K562 (cell line): ENCODE data around the gene AKAP6. TPM values are rescaled to one million over a fixed set of nuclear protein-coding genes. Genes with fewer than 3 reads are reported as not detected.
"Not testable (repeated sequence)": the region's sequence is repeated elsewhere in the genome, so short reads cannot be mapped to it uniquely, and the experiment has no call there.

Experiments
- ATAC-seq: fragments of 200-7000 bp; cut with Tn5 transposase; 3 replicates; pipeline ENCODE4 v1.9.1; 2020; ENCODE audit warnings: moderate library complexity
- BruUV-seq: library from RNA; stranded (reverse); fragments of 400-500 nt; replicated peaks from 2 replicates; lab custom pipeline; 2021; lab: Mats Ljungman, UMichigan
- CTCF ChIA-PET: fragments of 300-600 bp; formaldehyde crosslinking; extraction: SDS; loops from one replicate; lab custom pipeline; 2021; ENCODE audit warnings: low intra/inter-chr PET ratio; lab: Yijun Ruan, JAX
- POLR2A ChIA-PET: fragments of 300-600, 350-650 bp; sonication (Branson Sonifier 250); formaldehyde crosslinking; extraction: SDS; loops from one replicate; lab custom pipeline; 2021; ENCODE audit warnings: antibody characterized with exemption, inconsistent platforms; lab: Yijun Ruan, JAX
- DNase-seq, 4 experiments: peaks; one replicate each; pipeline versions ENCODE4 v3.0.0 to v3.0.0-alpha.2; 2011 to 2018; ENCODE audit warnings: low spot score in 3 of 4, mixed read lengths in 3 of 4; ENCODE audit errors: extremely low read depth in 1 of 4
- FAIRE-seq: peaks from 2 replicates; lab custom pipeline; 2011; peaks lifted over from hg19 to GRCh38; lab: Jason Lieb, UNC
- H2AFZ ChIP-seq: 2 replicates; pipeline ENCODE4 v1.6.0; 2011; ENCODE audit warnings: low read depth, low read length, control low read depth, inconsistent platforms
- H3K27ac ChIP-seq: fragments of 200-600 bp; 3 replicates; pipeline ENCODE4 v1.8.0; 2011; ENCODE audit warnings: low read depth, mild to moderate bottlenecking, control low read depth, inconsistent platforms, low read length, moderate library complexity, mixed read lengths; ENCODE audit errors: extremely low read depth
- H3K27me3 ChIP-seq, 2 experiments: fragments of 300-600 bp in 1 of 2; 2 replicates in 1 of 2; 3 replicates in 1 of 2; pipeline versions ENCODE4 v1.6.0 to v1.8.0; 2011; ENCODE audit warnings: inconsistent platforms in 2 of 2, low read length in 2 of 2, mild to moderate bottlenecking in 1 of 2, mixed read lengths in 1 of 2, moderate library complexity in 1 of 2; ENCODE audit not compliant: control insufficient read depth in 2 of 2, insufficient read depth in 2 of 2
- H3K36me3 ChIP-seq: fragments of 300-600 bp; 3 replicates; pipeline ENCODE4 v1.8.0; 2011; ENCODE audit warnings: mild to moderate bottlenecking, low read length, inconsistent platforms; ENCODE audit not compliant: control insufficient read depth, insufficient read depth
- H3K4me1 ChIP-seq, 2 experiments: fragments of 200-600 bp in 1 of 2; replicated peaks in 1 of 2; 2 replicates in 1 of 2; 3 replicates in 1 of 2; pipeline versions ENCODE4 v1.5.1 to v1.8.0; 2011; ENCODE audit warnings: inconsistent platforms in 2 of 2, low read length in 2 of 2, mild to moderate bottlenecking in 1 of 2, mixed read lengths in 1 of 2, moderate library complexity in 1 of 2; ENCODE audit not compliant: control insufficient read depth in 2 of 2, insufficient read depth in 2 of 2
- H3K4me2 ChIP-seq: 2 replicates; pipeline ENCODE4 v1.6.1; 2011; ENCODE audit warnings: low read length, control low read depth, inconsistent platforms, mixed read lengths; ENCODE audit not compliant: insufficient read depth
- H3K4me3 ChIP-seq: fragments of 200-600 bp; sonication (generic), shearing (Covaris generic); 2 replicates; pipeline ENCODE4 v1.5.1; 2016; ENCODE audit warnings: control low read depth, inconsistent platforms
- H3K79me2 ChIP-seq: fragments of 200-600 bp; 3 replicates; pipeline ENCODE4 v1.8.0; 2011; ENCODE audit warnings: low read length, inconsistent platforms; ENCODE audit not compliant: control insufficient read depth, insufficient read depth
- H3K9ac ChIP-seq, 2 experiments: 2 replicates each; pipeline versions ENCODE4 v1.6.0 to v1.6.1; 2011; ENCODE audit warnings: low read depth in 2 of 2, low read length in 2 of 2, control low read depth in 1 of 2, inconsistent platforms in 1 of 2, mild to moderate bottlenecking in 1 of 2, mixed read lengths in 1 of 2; ENCODE audit not compliant: insufficient read depth in 1 of 2
- H3K9me1 ChIP-seq: one replicate; pipeline ENCODE4 v1.6.0; 2011; ENCODE audit warnings: inconsistent platforms, mild to moderate bottlenecking, low read length, moderate library complexity; ENCODE audit not compliant: control insufficient read depth, insufficient read depth
- H3K9me3 ChIP-seq: replicated peaks from 2 replicates; pipeline ENCODE4 v1.5.1; 2011; ENCODE audit warnings: low read depth, low read length, inconsistent platforms; ENCODE audit not compliant: control insufficient read depth, insufficient read depth
- H4K20me1 ChIP-seq: replicated peaks from 2 replicates; pipeline ENCODE4 v1.6.1; 2011; ENCODE audit warnings: low read length, inconsistent platforms, mixed read lengths; ENCODE audit not compliant: control insufficient read depth, insufficient read depth
- DPF2 ChIP-seq: fragments of 450-650 bp; IDR thresholded peaks from 2 replicates; pipeline ENCODE4 v1.6.1; 2016
- WGBS: fragments of 100-300 bp; shearing (Covaris generic); methylation state at CpG from one replicate; pipeline ENCODE4 v1.1.6; 2016; ENCODE audit warnings: low coverage, mixed read lengths; ENCODE audit not compliant: insufficient coverage; ENCODE audit errors: missing lambda C conversion rate; 5-methylcytosine and 5-hydroxymethylcytosine counted together
- in situ Hi-C: fragments of 300-500 bp; cut with MboI; formaldehyde crosslinking; loops from 4 replicates; pipeline ENCODE4 v1.15.0; 2018; ENCODE audit warnings: inconsistent platforms, mixed read lengths
- intact Hi-C: fragments of 100-400 bp; cut with micrococcal nuclease; formaldehyde crosslinking; loops from 2 replicates; pipeline ENCODE4 v1.14.2; 2022
- polyA plus RNA-seq, 8 experiments: library from polyadenylated mRNA; depleted of rRNA in 4 of 8; stranded (reverse) in 5 of 8; unstranded in 3 of 8; fragments of >200 nt; fragmentation: Nextera tagmentation in 2 of 8; fragmentation: Illumina TruSeq in 1 of 8; extraction: Ambion mirVana in 2 of 8; extraction: Trizol in 1 of 8; gene quantifications; 2 replicates each; pipeline versions ENCODE4 v1.2.1 to v1.2.3, GENCODE V29; 2011 to 2014; ENCODE audit warnings: inconsistent platforms in 1 of 8, missing spikeins in 1 of 8
- total RNA-seq, 7 experiments: library from RNA; depleted of rRNA in 6 of 7; stranded (reverse); fragments of >200 nt in 6 of 7; fragmentation: Illumina TruSeq in 2 of 7; extraction: Trizol in 2 of 7; gene quantifications; 2 replicates each; pipeline versions ENCODE4 v1.2.1 to v1.2.3, GENCODE V29; 2011 to 2021; ENCODE audit warnings: low replicate concordance in 1 of 7

AKAP6 gene
- total and polyA plus RNA-seq, 9 of the 15 experiments (the other 6 are each of a cell fraction or from before 2014, with no cell fraction given) = 0.03 to 1.7 (median 0.48) TPM

DNA sequence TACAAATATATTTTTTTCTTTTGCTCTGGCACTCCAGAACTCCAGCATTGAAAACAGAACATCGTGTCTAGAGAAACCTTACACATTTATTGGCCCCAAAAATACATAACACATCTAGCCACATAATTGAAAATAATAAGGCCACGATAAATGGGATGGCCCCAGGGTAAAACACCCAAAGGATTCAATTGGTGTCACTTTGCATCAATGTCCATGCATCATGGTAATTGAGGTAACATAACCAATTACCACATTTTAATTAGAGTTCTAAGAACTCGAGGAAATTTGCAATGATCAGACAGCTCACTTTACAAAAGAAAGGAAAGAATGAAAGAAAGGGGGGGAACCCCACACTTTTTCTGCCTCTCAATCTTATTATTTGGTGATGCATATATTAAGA, 457.8 kb downstream of the AKAP6 start:
- FAIRE-seq (no peak), ATAC-seq (no peak), DNase-seq (no peak)
- no peaks in the 10 kb centered on the region for H3K4me1 ChIP-seq
- no peaks in the 10 kb centered on the region for H3K9me3 ChIP-seq
- ChIA-PET CTCF (no interaction called here), POLR2A (no interaction called here)
- H3K4me3 ChIP-seq = no peak overlapping the region
- 0% methylated on average over 3 of the region's 3 CpGs for WGBS
- H3K79me2 ChIP-seq = no peaks in the 10 kb centered on the region
- H2AFZ ChIP-seq = no peak overlapping the region
- H3K36me3 ChIP-seq = no peaks in the 10 kb centered on the region
- no peak overlapping the region for H3K4me2 ChIP-seq
- no peaks in the 10 kb centered on the region for H3K9me1 ChIP-seq
- no peaks in the 10 kb centered on the region for H3K27me3 ChIP-seq
- no peak overlapping the region for H3K9ac ChIP-seq
- TF ChIP-seq DPF2 = no peak
- H3K27ac ChIP-seq = no peak overlapping the region
- intact Hi-C loops = no loop called here
- in situ Hi-C loops = no loop called here
- no TSS peak for BruUV-seq
- H4K20me1 ChIP-seq = no peaks in the 10 kb centered on the region

- BruUV-seq, intact Hi-C loops, H3K79me2 ChIP-seq, H3K27me3 ChIP-seq, in situ Hi-C loops, H3K9me3 ChIP-seq, CTCF ChIA-PET, DNase-seq, H4K20me1 ChIP-seq, H2AFZ ChIP-seq, FAIRE-seq, POLR2A ChIA-PET, H3K4me2 ChIP-seq, H3K9ac ChIP-seq, ATAC-seq, H3K4me3 ChIP-seq, H3K4me1 ChIP-seq, H3K9me1 ChIP-seq, H3K36me3 ChIP-seq, H3K27ac ChIP-seq: not testable (repeated sequence)
Measured at GRCh38 chr14:32793033-32793432, 463.9 kb downstream of the AKAP6 start.
